Iris pigment epithelial cell (primary cell): ENCODE results near the gene TTC31.
A peak's percentile ranks its signal among the peaks of the same experiment; 100 is the strongest.
"Not testable (repeated sequence)": the region's sequence is repeated elsewhere in the genome, so short reads cannot be mapped to it uniquely, and the experiment has no call there.

ENCODE experiments used
- DNase-seq: peaks from one replicate; pipeline ENCODE4 v3.0.0-alpha.2; 2011; ENCODE audit warnings: low read depth

The TTC31 gene

GRCh38 chr2:74457549-74458131 is 25.2 kb upstream of the TTC31 start:
- no peak for DNase-seq

GRCh38 chr2:74458132-74458937 is 24.5 kb upstream of the TTC31 start, which contains the start of gene WBP1:
WBP1 (plus strand) TSS chr2:74458438; CDS start chr2:74458603, 165 bp downstream.
- peak; percentile 100 for DNase-seq

GRCh38 chr2:74458938-74459363 is 23.9 kb upstream of the TTC31 start:
- no peak for DNase-seq

- DNase-seq, result not testable (repeated sequence)
These were observed 23.3 kb upstream of the TTC31 start for GRCh38 chr2:74459503-74460118.

- not testable (repeated sequence) for DNase-seq
These were observed 22.7 kb upstream of the TTC31 start for GRCh38 chr2:74460187-74460586.

- no peak for DNase-seq
These were observed 21.5 kb upstream of the TTC31 start for GRCh38 chr2:74461187-74462053.

- DNase-seq, result no peak
These were observed 20.7 kb upstream of the TTC31 start for GRCh38 chr2:74462054-74462785.

- DNase-seq, result no peak
These were observed 20.1 kb upstream of the TTC31 start for GRCh38 chr2:74462786-74463105.

GRCh38 chr2:74464406-74464805 is 18.5 kb upstream of the TTC31 start:
- DNase-seq, result no peak

GRCh38 chr2:74470742-74471141 is 12.1 kb upstream of the TTC31 start:
- not testable (repeated sequence) for DNase-seq

GRCh38 chr2:74471332-74472065 is 11.4 kb upstream of the TTC31 start:
- no peak for DNase-seq

GRCh38 chr2:74472086-74472944 is 10.6 kb upstream of the TTC31 start, which contains the start of gene MRPL53:
MRPL53 (minus strand) TSS chr2:74472680; CDS start chr2:74472660, 20 bp downstream.
- DNase-seq, result peak; percentile 95

GRCh38 chr2:74472945-74473258 is 10.0 kb upstream of the TTC31 start:
- DNase-seq, result no peak

- DNase-seq, result no peak
These were observed 8.4 kb upstream of the TTC31 start for GRCh38 chr2:74474481-74474880.

GRCh38 chr2:74474899-74475298 is 8.0 kb upstream of the TTC31 start:
- DNase-seq, result no peak

GRCh38 chr2:74481431-74481830 is 1.4 kb upstream of the TTC31 start:
- no peak for DNase-seq

GRCh38 chr2:74481961-74482800 is 700 bp upstream of the TTC31 start:
- DNase-seq, result no peak

- DNase-seq, result not testable (repeated sequence)
These were observed 839 bp downstream of the TTC31 start for GRCh38 chr2:74483675-74484164.

GRCh38 chr2:74486141-74486540 is 3.3 kb downstream of the TTC31 start:
- no peak for DNase-seq
